Posterior vena cava (tissue), 2 donors: ENCODE results near the gene ZNF860. TPM values are rescaled to one million over a fixed set of nuclear protein-coding genes. Genes with fewer than 3 reads are reported as not detected.

Experiments
- DNase-seq: peaks from one replicate; pipeline ENCODE4 v3.0.0-alpha.2; 2020; ENCODE audit warnings: low spot score
- intact Hi-C, 2 donors: fragments of 100-400 bp; cut with DNase I; formaldehyde crosslinking; loops; one replicate each; pipeline versions ENCODE4 v1.14.1 to v1.14.2; 2022 to 2023
- total RNA-seq, 2 donors: library from RNA; stranded (reverse); fragmentation: NEBNext Ultra II Directional; extraction: Animal tissue kit (Norgen Biotek cat#: 25700); gene quantifications; one replicate each; pipeline ENCODE4 v1.2.1, GENCODE V29; 2021
- donor health status: DM: yes; HTN: yes; CAD: no.
- donor health status: DM: yes; HTN: yes; CAD: no.

The ZNF860 gene
- total RNA-seq, 2 donors from 2014 or later: 1.0 to 2.3 TPM

DNA sequence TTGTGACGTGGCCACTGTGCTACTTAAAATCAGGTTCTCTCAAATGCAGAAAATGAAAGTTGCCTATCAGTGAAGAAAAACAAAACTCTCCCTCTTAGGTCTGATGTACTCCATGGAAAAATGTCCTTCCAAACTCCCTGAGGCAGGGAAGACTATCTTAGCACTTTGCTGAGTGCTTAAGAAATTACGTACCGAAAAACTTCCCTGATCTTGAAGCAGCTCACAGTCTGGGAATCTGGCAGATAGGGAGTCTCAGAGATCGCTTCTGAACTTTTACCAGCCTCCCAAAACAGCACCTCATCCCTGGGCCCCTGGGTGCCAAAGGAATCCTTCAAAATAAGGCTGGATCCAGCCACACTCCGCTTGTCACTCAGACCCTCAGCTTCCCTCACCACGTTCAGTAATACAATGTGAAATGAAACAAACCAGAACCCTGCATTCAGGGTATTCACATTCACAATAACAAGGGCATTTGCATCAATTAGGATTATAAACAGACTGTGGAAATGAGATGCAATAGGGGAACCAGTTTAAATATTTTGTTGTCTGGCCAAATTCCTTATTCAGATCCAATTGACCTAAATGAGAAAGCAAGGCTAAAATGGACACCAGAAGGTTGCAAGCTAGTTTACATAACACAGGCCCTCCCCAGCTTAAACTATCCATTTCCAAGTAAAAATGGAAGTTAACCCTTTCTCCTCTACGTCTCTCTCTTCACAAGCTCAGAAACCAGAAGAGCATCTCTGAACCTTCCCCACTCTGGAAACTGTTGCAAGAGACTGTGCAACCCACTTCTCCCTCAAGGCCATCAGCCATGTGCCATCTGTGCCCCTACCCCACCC lies 21.4 kb upstream of the ZNF860 start:
- DNase-seq: no peak
- intact Hi-C loops: no loop called here

DNA sequence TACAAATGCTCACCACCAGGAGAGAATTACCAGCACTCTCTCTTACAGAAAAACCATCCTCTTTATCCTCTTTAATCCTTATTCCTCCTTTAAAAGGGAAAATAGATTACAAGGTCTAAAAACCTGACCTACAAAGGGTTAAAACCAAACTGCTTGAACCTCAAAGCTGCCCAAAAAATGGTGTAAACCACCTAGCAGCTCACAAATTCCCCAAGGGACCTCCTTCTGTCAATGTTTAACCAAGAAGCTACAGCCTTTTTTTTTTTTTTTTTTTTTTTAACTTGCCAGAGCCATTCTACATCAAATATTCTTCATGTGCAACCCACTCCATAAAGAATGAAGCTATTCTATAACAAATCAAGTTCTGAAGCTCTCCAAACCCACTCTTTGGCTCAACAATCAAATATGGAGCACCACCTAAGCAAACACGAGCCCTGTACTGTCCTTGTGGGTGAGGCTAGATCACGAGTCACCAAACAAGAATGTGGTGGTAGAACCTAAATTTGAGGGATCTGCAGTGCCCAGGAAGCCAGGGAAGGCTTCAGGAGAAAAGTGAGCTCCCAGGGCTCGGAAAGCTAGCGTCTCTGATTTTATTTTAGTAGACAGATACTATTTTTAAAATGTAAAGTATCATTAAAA lies 20.6 kb upstream of the ZNF860 start:
- no peak for DNase-seq
- intact Hi-C loops: no loop called here

DNA sequence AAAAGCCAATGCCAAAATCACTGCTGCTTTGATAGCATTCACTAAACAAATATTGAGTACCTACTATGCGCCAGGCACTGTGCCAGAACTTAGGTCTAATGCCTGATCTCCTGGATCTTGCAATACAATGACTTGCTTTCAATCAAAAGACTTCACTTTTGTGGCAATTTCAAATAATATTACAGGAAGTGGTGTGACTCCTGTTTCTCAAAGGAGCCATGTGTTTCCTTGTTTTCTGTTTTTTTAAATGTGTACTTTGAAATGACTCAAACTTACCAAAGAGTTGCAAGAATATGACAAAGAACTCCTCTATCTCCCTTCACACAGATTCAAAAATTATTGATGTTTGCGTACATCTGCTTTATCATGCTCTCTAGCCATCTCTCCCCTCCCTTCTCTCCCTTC lies 18.7 kb upstream of the ZNF860 start:
- intact Hi-C loops: no loop called here
- DNase-seq: no peak

DNA sequence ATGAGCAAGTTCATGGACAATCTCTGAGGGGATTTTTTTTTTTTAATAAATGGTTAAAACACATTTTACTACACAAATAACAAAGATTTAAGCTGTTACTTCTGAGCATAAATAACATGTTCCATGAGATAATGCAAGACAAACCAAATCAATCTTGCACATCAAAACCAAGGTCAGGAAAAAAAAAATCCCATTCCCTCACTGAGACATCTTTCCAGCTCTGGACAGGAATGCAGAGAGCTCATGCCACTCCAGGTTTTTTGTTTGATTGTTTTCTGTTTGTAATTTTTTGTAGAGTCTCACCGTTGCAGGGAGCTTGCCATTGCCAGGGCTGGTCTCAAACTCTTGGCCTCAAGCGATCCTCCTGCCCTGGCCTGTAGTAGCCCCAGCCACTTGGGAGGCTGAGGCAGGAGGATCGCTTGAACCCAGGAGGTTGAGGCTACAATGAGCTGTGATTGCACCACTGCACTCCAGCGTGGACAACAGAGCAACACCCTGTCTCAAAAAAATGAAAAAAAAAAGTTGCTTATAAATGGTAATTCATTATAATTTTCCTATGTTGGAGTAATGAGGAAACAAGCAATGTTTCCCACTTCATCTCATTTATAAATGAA lies 14.5 kb upstream of the ZNF860 start:
- intact Hi-C loops: loop anchor here in 1 of 2 donors (5.0 kb wide), 1 partner anchor 40 kb away; no protein-coding TSS in a partner anchor
- no peak for DNase-seq

DNA sequence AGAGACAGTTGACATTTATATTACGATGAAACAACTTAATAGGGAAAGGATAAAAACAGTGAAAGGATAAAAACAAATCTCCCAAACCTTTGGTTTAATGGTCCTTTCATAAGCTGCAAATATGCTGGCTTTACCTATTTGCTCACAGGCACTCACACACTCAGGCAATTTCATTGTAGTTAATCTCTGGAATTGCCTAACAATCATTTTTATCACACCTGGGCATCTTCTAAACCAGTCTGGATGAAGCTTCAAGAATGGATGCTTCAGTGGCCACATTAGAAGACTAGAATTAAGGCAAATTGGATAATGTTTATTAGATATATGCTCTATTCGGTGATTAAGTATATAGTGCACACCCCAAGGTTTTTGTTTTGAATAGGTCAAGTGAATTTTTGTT lies 14.0 kb upstream of the ZNF860 start:
- intact Hi-C loops: loop anchor here in 1 of 2 donors (5.0 kb wide), 1 partner anchor 40 kb away; no protein-coding TSS in a partner anchor
- DNase-seq: no peak

DNA sequence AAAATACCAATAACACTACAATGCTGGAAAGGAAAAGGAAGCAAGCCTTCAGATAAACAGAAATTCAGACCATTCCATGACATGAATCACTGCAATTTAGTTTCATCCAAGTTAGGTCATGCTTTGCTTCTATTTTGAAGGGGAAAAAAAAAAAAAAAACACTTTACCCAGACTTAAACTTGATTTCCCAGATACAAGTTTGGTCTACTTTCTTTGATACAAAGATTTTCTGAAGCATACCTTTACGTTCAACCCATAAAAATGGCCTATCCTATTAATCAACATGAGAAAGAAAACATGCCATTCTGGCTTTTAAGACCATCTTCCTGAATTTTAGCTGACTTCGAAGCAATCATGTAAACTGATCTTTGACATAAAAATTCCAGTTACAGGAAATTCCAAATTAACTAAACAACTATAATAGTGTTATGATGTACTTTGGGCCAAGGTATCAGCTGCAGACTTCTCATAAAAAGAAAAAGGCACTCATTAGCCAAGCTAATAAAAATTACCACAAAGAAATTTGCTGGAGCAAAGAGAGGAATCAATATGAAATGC lies 13.1 kb upstream of the ZNF860 start:
- DNase-seq: no peak
- intact Hi-C loops: loop anchor here in 1 of 2 donors (5.0 kb wide), 1 partner anchor 41 kb away; no protein-coding TSS in a partner anchor

DNA sequence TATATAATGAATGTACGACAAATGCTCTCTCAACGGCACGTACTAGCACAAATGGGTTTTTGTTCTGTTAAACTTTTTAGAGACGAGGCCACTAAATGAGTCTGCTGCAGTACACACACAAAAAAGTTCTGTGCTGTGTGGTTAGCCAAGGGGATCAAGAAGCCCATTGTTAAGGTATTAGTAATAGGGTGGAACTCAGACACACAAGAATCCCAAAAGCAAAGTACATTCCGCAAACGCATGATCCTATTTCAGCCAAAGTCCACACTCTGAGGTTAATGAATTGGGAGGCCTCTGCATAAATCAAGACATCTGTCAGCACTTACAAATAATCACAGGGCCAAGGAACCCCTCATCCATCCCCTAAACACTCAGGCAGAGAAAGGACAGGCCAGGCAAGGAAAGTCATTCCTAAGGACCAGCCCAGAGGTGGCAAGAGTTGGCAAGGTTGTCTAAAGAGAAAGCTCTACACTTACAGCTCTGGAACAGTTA lies 12.6 kb upstream of the ZNF860 start:
- no peak for DNase-seq
- intact Hi-C loops: loop anchor here in 1 of 2 donors (5.0 kb wide), 1 partner anchor 42 kb away; no protein-coding TSS in a partner anchor

DNA sequence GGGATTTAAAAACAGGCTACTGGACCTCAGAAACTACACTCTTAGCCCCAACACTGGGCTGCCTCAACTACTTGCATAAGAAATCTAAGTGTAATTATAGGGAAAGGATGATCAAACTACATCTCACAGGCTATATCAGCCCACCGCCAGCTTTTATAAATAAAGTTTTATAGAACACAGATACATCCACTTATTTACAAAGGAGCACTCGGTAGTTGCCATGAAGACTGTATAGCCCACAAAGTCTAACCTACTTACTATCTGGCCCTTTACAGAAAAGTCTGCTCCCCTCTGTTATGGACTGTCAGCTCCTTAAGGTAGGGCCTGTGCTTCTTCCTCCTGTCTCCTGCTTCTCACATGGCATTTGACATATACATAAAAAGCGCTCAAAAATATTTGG lies 9.9 kb upstream of the ZNF860 start:
- no peak for DNase-seq
- intact Hi-C loops: no loop called here

DNA sequence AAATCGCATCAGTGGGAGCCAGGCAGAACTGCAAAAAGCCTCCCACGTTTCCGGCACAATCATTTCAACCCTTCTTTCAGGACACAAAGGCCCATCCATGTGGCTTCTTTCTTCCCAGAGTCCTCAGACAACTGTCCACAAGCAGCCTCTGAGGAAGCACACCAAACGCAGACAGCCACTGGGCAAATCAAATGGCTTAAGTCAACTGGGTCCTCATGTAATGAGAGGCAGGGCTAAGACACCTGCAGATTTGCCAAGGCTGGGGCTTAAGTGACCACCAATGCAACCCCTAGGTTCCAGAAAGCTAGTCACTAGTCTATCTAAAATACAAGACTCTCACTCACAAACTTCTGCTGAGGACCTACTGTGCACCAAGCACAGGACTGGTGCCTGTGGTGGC lies 8.5 kb upstream of the ZNF860 start:
- intact Hi-C loops: no loop called here
- no peak for DNase-seq

DNA sequence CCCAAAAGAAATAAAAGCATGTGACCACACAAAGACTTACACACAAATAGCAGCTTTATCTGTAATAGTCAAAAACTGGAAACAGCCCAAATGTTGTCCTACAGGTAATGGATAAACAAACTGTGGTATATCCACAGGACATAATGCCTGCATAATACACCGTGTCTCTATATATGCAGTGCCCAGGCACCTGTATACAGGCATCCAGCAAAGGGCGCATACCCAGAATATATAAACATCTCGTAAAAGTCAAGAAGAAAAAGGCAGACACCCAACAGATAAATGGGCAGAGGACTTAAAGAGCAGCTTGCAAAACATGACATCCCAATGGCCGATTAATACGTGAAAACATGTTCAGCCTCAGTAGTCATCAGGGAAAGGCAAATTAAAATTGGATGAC lies 7.7 kb upstream of the ZNF860 start:
- no peak for DNase-seq
- intact Hi-C loops: no loop called here

DNA sequence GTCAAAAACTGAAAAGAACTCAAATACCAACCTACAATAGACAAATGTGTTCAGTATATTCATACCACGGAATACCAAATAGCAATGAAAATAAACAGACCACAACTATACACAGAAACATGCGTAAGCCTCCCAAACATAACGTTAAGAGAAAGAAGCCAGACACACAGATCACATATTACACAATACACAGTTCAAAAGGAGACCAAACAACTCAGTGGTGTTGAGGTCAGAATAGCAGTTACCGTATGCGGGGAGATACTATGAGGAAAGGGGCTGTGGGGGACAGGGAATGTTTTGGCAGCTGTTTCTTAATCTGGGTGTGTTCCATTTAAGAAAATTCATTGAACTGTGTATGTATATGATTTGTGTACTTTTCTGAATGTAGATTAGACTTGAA lies 7.1 kb upstream of the ZNF860 start:
- no peak for DNase-seq
- intact Hi-C loops: no loop called here

DNA sequence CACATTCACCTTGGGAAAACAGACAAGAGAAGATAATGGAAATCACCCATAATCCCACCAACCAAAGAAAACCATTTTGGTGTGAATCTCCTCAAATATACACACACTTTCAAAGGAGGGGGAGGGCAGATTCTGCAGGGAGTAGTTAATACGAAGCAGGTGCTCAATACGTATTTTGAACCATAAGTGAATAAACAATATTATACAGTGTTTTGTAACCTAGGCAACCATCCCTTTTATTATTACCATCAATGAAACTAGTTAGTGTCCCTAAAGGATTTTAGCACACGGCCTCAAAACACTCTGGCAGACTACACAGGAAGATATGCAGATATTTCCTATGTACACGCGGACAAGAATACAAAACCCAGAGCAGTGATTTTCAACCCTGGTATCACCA lies 6.6 kb upstream of the ZNF860 start:
- intact Hi-C loops: no loop called here
- DNase-seq: no peak

DNA sequence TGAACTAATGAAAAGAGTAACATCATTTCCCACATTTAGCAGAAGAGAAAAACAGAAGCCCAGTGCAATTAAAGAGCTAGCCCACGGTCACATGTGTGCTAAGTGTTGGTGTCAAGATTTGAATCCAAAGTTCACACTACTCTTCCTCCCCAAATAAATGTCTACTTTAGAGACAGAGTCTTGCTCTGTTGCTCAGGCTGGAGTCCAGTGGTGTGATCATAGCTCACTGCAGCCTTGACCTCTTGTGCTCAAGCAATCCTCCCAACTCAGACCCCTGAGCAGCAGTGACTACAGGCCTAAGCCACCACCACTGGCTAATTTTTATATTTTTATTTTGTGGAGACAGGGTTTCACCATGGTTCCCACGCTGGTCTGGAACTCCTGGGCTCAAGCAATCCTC lies 5.2 kb upstream of the ZNF860 start:
- intact Hi-C loops: no loop called here

DNA sequence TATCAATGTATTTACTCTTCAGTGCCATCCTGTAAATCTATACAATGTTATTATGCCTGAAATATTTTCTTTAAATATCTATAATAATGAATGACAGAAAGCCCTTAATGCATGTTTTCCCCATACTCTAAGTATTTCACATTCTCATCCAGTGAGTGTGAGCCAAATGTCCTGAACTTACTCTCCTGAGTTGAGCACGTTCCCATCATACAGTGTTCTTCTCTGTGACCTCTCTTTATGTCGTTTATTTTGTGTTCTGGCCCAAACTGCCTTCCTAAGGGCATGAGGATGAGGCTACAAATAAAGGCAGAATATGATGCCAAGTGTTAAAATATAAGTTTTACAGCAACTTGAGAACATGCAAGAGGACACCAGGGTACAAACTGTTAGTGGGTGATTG lies 3.8 kb upstream of the ZNF860 start:
- no peak for DNase-seq
- intact Hi-C loops: no loop called here

More for the DNA sequence above, 5.2 kb upstream of the ZNF860 start:
- DNase-seq: no peak

DNA sequence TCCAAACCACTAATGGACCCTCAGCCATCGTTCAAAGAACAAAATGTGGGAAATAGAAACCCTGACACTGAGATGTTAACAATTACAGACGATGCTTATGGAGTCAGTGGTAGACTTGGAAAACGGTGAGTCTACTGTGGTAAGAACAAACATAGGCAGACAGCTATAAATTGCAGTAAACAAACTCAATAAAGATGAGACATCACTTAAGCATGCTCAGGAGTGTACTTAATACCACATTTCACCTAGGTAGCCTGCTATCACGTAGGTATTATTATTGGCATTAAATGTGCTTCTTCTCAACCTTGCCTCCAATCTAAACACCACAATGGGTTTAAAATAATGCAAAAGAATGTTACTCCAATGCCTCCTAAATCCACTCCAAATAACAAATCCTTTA lies 3.0 kb upstream of the ZNF860 start:
- DNase-seq: no peak
- intact Hi-C loops: no loop called here

DNA sequence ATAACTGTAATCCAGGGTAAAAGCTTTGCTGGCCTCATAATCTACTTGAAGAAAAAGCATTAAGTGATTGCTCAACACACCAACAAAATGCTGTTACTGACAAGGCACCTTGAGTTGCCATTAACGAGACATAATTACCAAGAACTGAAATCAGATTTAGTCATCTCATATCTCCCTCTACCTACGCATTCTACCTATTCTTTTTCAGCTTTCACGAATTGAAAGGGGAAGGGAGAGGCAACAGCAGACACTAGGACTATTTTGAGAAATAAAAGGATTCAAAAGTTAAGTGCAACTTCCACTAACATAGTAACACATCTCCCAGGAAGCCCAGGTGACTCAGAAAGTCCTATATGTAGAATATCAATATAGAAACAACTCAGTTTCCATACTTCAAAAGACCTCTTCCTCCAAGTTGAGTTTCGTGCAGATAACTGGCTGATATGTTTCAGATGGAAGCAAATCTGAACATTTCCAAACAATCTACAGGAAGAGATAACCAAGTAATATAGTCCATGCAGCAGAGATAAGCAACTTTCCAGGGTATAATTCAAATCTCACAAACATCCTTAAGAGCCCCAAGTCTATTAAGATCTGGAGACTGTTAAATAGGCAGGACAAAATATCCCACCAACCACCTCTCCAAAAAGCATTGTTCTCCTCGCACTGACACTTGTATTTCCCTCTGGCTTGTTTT lies 2.4 kb upstream of the ZNF860 start:
- no peak for DNase-seq
- intact Hi-C loops: no loop called here

DNA sequence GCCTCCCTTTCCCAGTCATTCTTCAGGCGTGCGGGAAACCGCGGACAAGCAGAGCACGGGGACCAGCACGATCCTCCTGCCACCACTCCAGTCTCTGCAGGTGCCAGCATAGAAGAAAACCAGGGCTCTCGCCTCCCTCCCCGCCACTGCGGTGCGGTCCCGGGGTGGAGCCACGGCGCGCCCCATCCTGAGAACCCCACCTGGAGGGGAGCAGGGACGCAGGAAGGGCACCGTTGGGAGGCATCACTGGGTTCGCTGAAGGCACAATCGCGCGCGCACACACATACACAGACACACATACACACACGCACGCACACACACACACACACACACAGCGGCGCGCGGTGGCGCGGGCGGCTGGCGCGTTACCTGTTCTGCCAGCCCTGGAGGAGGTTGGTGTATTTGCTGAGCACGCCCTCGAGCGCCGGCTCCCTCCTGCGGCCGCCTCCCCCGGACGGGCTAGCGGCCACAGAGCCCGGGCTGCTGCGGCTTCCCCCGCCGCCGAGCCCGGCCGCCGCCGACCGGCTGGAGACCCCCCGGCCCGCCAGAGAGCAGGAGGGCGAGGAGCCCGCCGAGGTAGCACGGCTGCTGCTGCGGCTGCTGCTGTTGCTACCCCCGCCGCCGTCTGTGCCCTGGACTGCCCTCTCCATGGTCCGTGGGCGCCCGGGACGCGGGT lies 882 bp upstream of the ZNF860 start:
- DNase-seq: peak; percentile 84
- intact Hi-C loops: no loop called here

DNA sequence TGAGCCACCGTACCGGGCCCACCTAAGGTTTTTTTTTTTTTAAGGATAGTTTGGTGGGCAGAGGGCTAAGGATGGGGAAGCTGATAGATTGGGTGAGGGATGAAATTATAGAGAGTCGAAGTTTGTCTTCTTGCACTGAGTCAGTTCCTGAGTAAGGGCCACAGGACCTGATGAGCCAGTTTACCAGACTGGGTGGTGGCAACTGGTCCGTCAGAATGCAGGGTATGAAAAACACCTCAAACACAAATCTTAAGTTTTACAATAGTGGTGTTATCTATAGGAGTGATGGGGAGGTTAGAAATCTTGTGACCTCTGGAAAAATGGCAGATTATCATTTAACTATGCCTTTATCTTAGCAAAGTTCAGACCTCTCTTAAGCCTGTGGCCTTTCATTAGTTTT lies 2.8 kb downstream of the ZNF860 start:
- intact Hi-C loops: no loop called here
- DNase-seq: no peak

DNA sequence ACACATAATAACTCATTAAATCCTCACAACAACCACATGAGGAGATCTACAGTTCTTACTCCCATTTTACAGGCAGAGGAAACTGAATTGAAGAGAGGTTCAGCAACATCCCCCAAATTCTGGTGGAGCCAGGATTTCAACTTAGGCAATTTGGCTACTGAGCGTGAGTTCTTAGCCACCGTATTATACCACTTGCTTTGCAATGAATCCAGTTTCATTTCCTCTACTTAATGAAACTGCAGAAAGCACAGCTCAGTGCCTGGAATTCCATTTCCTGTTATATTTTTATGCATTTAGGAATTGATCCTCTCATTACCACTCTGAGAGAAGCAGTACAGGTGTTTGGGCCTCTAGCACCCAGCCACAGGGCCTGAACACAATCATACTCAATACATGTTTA lies 4.3 kb downstream of the ZNF860 start:
- no peak for DNase-seq
- intact Hi-C loops: no loop called here
